Measurements from ENCODE around the gene BOC. TPM values are rescaled to one million over a fixed set of nuclear protein-coding genes. Genes with fewer than 3 reads are reported as not detected.

The BOC gene
- total and polyA plus RNA-seq, 2 donors (not counting 3 experiments of a cell fraction or from before 2014, with no cell fraction given) = 0.07 TPM; not detected in 1

DNA sequence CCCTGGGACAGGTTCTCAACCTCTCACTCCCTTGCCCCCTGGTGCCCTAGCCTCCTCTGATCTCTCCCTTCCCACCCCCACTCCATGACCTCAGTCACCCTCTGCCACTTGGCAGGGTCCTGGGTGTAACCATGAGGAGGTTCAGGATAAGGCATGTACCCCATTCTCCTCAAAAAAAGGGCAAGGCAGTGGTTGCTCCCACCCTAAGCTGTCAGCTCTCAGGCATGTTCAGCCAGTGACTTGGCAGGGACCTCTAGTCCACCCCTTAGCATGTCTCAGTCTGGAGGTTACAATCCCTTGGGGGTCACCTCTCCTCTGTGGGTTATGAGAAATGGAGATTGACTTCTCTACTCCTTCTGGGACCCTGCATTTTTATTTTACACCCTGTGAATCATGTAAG, 11.0 kb upstream of the BOC start:
- Histone ChIP-seq H3K4me1 (ENCODE audit: control insufficient read depth, extremely low read depth, insufficient read depth, low read length) (no peaks in the 10 kb centered on the region), H3K9me3 (replicated peaks; ENCODE audit: control insufficient read depth, insufficient read depth, low read length) (no peaks in the 10 kb centered on the region), H3K9ac (replicated peaks; ENCODE audit: extremely low read depth, insufficient read depth, low read length) (no peak overlapping the region), H2AFZ (ENCODE audit: low read depth, low read length) (no peak overlapping the region), H3K27ac (ENCODE audit: insufficient read depth, low read depth, low read length) (no peak overlapping the region), H3K9me1 (replicated peaks; ENCODE audit: control insufficient read depth, extremely low read depth, insufficient read depth, low read length) (no peaks in the 10 kb centered on the region), H3K27me3 (ENCODE audit: control insufficient read depth in 2 of 2, insufficient read depth in 2 of 2, low read length in 2 of 2) (no peaks in the 10 kb centered on the region), H3K4me3 (replicated peaks in 1 of 3; ENCODE audit: insufficient read depth in 1 of 3, low read depth in 1 of 3, low read length in 3 of 3) (no peak overlapping the region), H3K79me2 (ENCODE audit: control insufficient read depth, insufficient read depth, low read length) (no peaks in the 10 kb centered on the region), H4K20me1 (replicated peaks; ENCODE audit: control insufficient read depth, extremely low read depth, insufficient read depth, low read length) (no peaks in the 10 kb centered on the region), H3K36me3 (ENCODE audit: control insufficient read depth in 2 of 2, extremely low read depth in 1 of 2, insufficient read depth in 2 of 2, low read length in 2 of 2) (no peaks in the 10 kb centered on the region), H3K4me2 (ENCODE audit: insufficient read depth, low read length) (no peak overlapping the region)
- DNase-seq (ENCODE audit: low read depth, low spot score) = no peak
- BruUV-seq (replicated peaks) = no TSS peak
- CTCF ChIA-PET = no interaction called here
- POLR2A ChIA-PET = no interaction called here
- no peak for TF ChIP-seq POLR2A (IDR thresholded peaks at IDR 0.05; ENCODE audit: low read depth, low read length)
- FAIRE-seq = no peak
- intact Hi-C loops (cut with micrococcal nuclease) (no loop called here), dilution Hi-C loops (cut with MboI; ENCODE audit: extremely low pct_ligation_motif_present, low sequenced_read_pairs) (no loop called here)

DNA sequence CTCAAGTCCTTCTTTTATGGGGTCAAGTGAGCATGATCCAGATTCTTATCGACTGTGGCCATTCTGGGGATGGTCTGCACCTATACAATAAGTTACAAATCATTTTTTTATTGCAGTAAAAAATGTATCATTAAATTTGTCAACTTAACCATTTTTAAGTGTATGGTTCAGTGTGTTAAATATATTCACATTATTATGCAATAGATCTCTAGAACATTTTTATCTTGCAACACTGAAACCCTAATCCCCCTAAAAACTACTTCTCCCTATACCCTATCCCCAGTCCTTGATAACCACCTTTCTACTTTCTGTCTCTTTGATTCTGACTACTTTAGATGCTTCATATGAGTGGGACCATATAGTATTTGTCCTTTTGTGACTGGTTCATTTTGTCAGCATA, 10.4 kb upstream of the BOC start:
- Histone ChIP-seq H3K27me3 (ENCODE audit: control insufficient read depth in 2 of 2, insufficient read depth in 2 of 2, low read length in 2 of 2) (no peaks in the 10 kb centered on the region), H2AFZ (ENCODE audit: low read depth, low read length) (no peak overlapping the region), H4K20me1 (replicated peaks; ENCODE audit: control insufficient read depth, extremely low read depth, insufficient read depth, low read length) (no peaks in the 10 kb centered on the region), H3K36me3 (ENCODE audit: control insufficient read depth in 2 of 2, extremely low read depth in 1 of 2, insufficient read depth in 2 of 2, low read length in 2 of 2) (no peaks in the 10 kb centered on the region), H3K4me2 (ENCODE audit: insufficient read depth, low read length) (no peak overlapping the region), H3K27ac (ENCODE audit: insufficient read depth, low read depth, low read length) (no peak overlapping the region), H3K9me3 (replicated peaks; ENCODE audit: control insufficient read depth, insufficient read depth, low read length) (no peaks in the 10 kb centered on the region), H3K9ac (replicated peaks; ENCODE audit: extremely low read depth, insufficient read depth, low read length) (no peak overlapping the region), H3K79me2 (ENCODE audit: control insufficient read depth, insufficient read depth, low read length) (no peaks in the 10 kb centered on the region), H3K4me3 (replicated peaks in 1 of 3; ENCODE audit: insufficient read depth in 1 of 3, low read depth in 1 of 3, low read length in 3 of 3) (no peak overlapping the region), H3K4me1 (ENCODE audit: control insufficient read depth, extremely low read depth, insufficient read depth, low read length) (no peaks in the 10 kb centered on the region), H3K9me1 (replicated peaks; ENCODE audit: control insufficient read depth, extremely low read depth, insufficient read depth, low read length) (no peaks in the 10 kb centered on the region)
- ChIA-PET CTCF (no interaction called here), POLR2A (no interaction called here)
- DNase-seq (ENCODE audit: low read depth, low spot score) = no peak
- intact Hi-C loops (cut with micrococcal nuclease) (no loop called here), dilution Hi-C loops (cut with MboI; ENCODE audit: extremely low pct_ligation_motif_present, low sequenced_read_pairs) (no loop called here)
- TF ChIP-seq POLR2A (IDR thresholded peaks at IDR 0.05; ENCODE audit: low read depth, low read length) (no peak), JUN (IDR thresholded peaks at IDR 0.05; ENCODE audit: borderline replicate concordance, insufficient read depth, insufficient read length, low read depth) (no peak), FOS (IDR thresholded peaks at IDR 0.05; ENCODE audit: borderline replicate concordance, insufficient read depth, low read length) (no peak)
- TF ChIP-seq, protein P1, sequence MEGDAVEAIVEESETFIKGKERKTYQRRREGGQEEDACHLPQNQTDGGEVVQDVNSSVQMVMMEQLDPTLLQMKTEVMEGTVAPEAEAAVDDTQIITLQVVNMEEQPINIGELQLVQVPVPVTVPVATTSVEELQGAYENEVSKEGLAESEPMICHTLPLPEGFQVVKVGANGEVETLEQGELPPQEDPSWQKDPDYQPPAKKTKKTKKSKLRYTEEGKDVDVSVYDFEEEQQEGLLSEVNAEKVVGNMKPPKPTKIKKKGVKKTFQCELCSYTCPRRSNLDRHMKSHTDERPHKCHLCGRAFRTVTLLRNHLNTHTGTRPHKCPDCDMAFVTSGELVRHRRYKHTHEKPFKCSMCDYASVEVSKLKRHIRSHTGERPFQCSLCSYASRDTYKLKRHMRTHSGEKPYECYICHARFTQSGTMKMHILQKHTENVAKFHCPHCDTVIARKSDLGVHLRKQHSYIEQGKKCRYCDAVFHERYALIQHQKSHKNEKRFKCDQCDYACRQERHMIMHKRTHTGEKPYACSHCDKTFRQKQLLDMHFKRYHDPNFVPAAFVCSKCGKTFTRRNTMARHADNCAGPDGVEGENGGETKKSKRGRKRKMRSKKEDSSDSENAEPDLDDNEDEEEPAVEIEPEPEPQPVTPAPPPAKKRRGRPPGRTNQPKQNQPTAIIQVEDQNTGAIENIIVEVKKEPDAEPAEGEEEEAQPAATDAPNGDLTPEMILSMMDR (IDR thresholded peaks at IDR 0.05; ENCODE audit: extremely low read depth in 1 of 2, insufficient read depth in 1 of 2, low read depth in 1 of 2, low read length in 2 of 2) = no peak
- TF ChIP-seq, protein P2, sequence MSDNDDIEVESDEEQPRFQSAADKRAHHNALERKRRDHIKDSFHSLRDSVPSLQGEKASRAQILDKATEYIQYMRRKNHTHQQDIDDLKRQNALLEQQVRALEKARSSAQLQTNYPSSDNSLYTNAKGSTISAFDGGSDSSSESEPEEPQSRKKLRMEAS (IDR thresholded peaks at IDR 0.05; ENCODE audit: insufficient read depth, insufficient read length) = no peak
- no TSS peak for BruUV-seq (replicated peaks)
- FAIRE-seq = no peak

Data from endothelial cell of umbilical vein (primary cell).